CMK (cell line): Measurements from ENCODE around the gene MRPL30.
"Not testable (repeated sequence)": the region's sequence is repeated elsewhere in the genome, so short reads cannot be mapped to it uniquely, and the experiment has no call there.

ENCODE experiments used
- DNase-seq: peaks from one replicate; pipeline ENCODE4 v3.0.0-alpha.2; 2010; ENCODE audit warnings: low read depth

Gene MRPL30

GRCh38 chr2:99184811-99185210, 3.8 kb downstream of the MRPL30 start:
- DNase-seq: no peak

GRCh38 chr2:99187011-99187410, 6.0 kb downstream of the MRPL30 start:
- DNase-seq: no peak

GRCh38 chr2:99188357-99188756, 7.4 kb downstream of the MRPL30 start:
- no peak for DNase-seq

- DNase-seq: no peak
Observed at GRCh38 chr2:99190548-99190947, 9.6 kb downstream of the MRPL30 start.

GRCh38 chr2:99192364-99192763, 11.4 kb downstream of the MRPL30 start:
- not testable (repeated sequence) for DNase-seq

GRCh38 chr2:99198103-99198841, 17.3 kb downstream of the MRPL30 start:
- DNase-seq: no peak

GRCh38 chr2:99200076-99200800, 19.3 kb downstream of the MRPL30 start:
- DNase-seq: no peak

- DNase-seq: no peak
Observed at GRCh38 chr2:99201959-99202678, 21.1 kb downstream of the MRPL30 start.

- no peak for DNase-seq
Observed at GRCh38 chr2:99205491-99205890, 24.5 kb downstream of the MRPL30 start.

GRCh38 chr2:99216096-99216495, 35.1 kb downstream of the MRPL30 start:
- no peak for DNase-seq

GRCh38 chr2:99217929-99218501, 37.0 kb downstream of the MRPL30 start:
- no peak for DNase-seq

- DNase-seq: not testable (repeated sequence)
Observed at GRCh38 chr2:99233177-99233576, 52.2 kb downstream of the MRPL30 start.

GRCh38 chr2:99238599-99238998, 57.6 kb downstream of the MRPL30 start:
- no peak for DNase-seq

- no peak for DNase-seq
Observed at GRCh38 chr2:99240431-99240830, 59.4 kb downstream of the MRPL30 start.

- DNase-seq: no peak
Observed at GRCh38 chr2:99242151-99242550, 61.2 kb downstream of the MRPL30 start.
